ENCODE measurements around the gene OPCML. TPM values are rescaled to one million over a fixed set of nuclear protein-coding genes. Genes with fewer than 3 reads are reported as not detected.

OPCML gene
- total RNA-seq, 1 donor from 2014 or later: 2.7 TPM

GRCh38 chr11:132559331-132560036, 972.8 kb downstream of the OPCML start:
- no peak overlapping the region for H3K4me3 Mint-ChIP-seq (ENCODE audit: unreplicated experiment)

GRCh38 chr11:132556316-132556715, 976.0 kb downstream of the OPCML start:
- Mint-ChIP-seq H3K27me3 (ENCODE audit: low read depth) (peaks cover 9% of the 10 kb centered on the region), H3K36me3 (ENCODE audit: low read depth) (peaks cover 3% of the 10 kb centered on the region), H3K9me3 (ENCODE audit: low read depth) (peaks cover 8% of the 10 kb centered on the region), H3K27ac (ENCODE audit: unreplicated experiment) (no peak overlapping the region), H3K4me1 (ENCODE audit: low read depth) (no peaks in the 10 kb centered on the region), H3K4me3 (ENCODE audit: unreplicated experiment) (no peak overlapping the region)
- TF ChIP-seq CTCF (IDR thresholded peaks at IDR 0.05): no peak
- no peak for DNase-seq (ENCODE audit: low spot score)

More at GRCh38 chr11:132559331-132560036, 972.8 kb downstream of the OPCML start:
- TF ChIP-seq CTCF (IDR thresholded peaks at IDR 0.05): no peak
- Mint-ChIP-seq H3K4me1 (ENCODE audit: low read depth) (no peaks in the 10 kb centered on the region), H3K9me3 (ENCODE audit: low read depth) (no peaks in the 10 kb centered on the region), H3K27me3 (ENCODE audit: low read depth) (peaks cover 9% of the 10 kb centered on the region), H3K36me3 (ENCODE audit: low read depth) (no peaks in the 10 kb centered on the region), H3K27ac (ENCODE audit: unreplicated experiment) (no peak overlapping the region)
- DNase-seq (ENCODE audit: low spot score): no peak

DNA sequence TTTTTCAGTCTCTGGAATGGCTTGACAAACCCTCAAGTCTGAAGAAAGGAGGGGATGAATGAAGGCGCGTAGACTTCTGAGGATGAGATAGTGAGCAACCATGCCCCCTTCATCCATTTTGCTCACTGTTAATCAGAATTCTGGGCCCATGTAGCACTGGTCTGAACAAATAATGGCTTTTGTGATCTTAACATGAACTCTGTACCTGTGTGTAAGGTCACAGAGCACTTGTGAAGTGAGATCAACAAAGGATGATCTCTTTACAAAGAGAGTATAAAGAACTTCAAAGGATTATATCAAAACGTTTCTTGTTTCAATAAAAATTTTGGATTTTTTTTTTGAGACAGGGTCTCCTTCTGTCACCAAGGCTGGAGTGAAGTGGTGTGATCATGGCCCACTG, 976.7 kb downstream of the OPCML start:
- H3K4me3 Mint-ChIP-seq (ENCODE audit: unreplicated experiment): no peak overlapping the region
- no peak for DNase-seq (ENCODE audit: low spot score)
- H3K4me1 Mint-ChIP-seq (ENCODE audit: low read depth): no peaks in the 10 kb centered on the region
- H3K27ac Mint-ChIP-seq (ENCODE audit: unreplicated experiment): no peak overlapping the region
- peaks cover 8% of the 10 kb centered on the region for H3K9me3 Mint-ChIP-seq (ENCODE audit: low read depth)
- peaks cover 3% of the 10 kb centered on the region for H3K36me3 Mint-ChIP-seq (ENCODE audit: low read depth)
- H3K27me3 Mint-ChIP-seq (ENCODE audit: low read depth): peaks cover 9% of the 10 kb centered on the region
- no peak for TF ChIP-seq CTCF (IDR thresholded peaks at IDR 0.05)

GRCh38 chr11:132551016-132551415, 981.3 kb downstream of the OPCML start:
- peaks cover 2% of the 10 kb centered on the region for H3K27me3 Mint-ChIP-seq (ENCODE audit: low read depth)
- no peak for DNase-seq (ENCODE audit: low spot score)
- peaks cover 3% of the 10 kb centered on the region for H3K36me3 Mint-ChIP-seq (ENCODE audit: low read depth)
- H3K27ac Mint-ChIP-seq (ENCODE audit: unreplicated experiment): no peak overlapping the region
- no peak for TF ChIP-seq CTCF (IDR thresholded peaks at IDR 0.05)
- H3K9me3 Mint-ChIP-seq (ENCODE audit: low read depth): peaks cover 8% of the 10 kb centered on the region
- no peak overlapping the region for H3K4me3 Mint-ChIP-seq (ENCODE audit: unreplicated experiment)
- H3K4me1 Mint-ChIP-seq (ENCODE audit: low read depth): no peaks in the 10 kb centered on the region

DNA sequence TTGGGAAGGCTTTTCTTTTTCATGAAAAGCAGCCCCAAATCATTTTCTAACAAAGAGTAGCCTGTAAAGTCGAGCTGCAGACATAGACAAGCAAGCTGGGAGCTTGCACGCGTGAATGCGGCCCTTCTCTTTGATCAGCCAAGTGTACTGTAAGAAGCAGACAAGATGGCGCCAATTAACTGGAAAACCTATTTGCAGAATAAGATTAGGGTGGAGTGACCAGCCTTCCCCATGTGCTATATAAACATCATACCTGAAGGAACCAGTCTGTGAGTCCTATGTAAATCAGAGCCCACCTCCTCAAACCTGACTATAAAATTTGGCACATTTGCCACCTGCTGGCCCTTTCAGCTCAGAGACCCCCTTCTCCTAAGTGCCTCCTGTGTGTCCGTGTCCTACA, 982.7 kb downstream of the OPCML start:
- H3K9me3 Mint-ChIP-seq (ENCODE audit: low read depth): peaks cover 8% of the 10 kb centered on the region
- H3K27me3 Mint-ChIP-seq (ENCODE audit: low read depth): peaks cover 2% of the 10 kb centered on the region
- H3K4me3 Mint-ChIP-seq (ENCODE audit: unreplicated experiment): no peak overlapping the region
- TF ChIP-seq CTCF (IDR thresholded peaks at IDR 0.05): no peak
- no peak for DNase-seq (ENCODE audit: low spot score)
- H3K4me1 Mint-ChIP-seq (ENCODE audit: low read depth): no peaks in the 10 kb centered on the region
- H3K36me3 Mint-ChIP-seq (ENCODE audit: low read depth): peaks cover 3% of the 10 kb centered on the region
- no peak overlapping the region for H3K27ac Mint-ChIP-seq (ENCODE audit: unreplicated experiment)
